Body of pancreas (tissue), 4 donors: Measurements from ENCODE around the gene TRAPPC6A. TPM values are rescaled to one million over a fixed set of nuclear protein-coding genes. Genes with fewer than 3 reads are reported as not detected.

Experiments used
- ATAC-seq: fragments of 150-250 bp; one replicate; pipeline ENCODE4 v1.9.1; 2016
- DNase-seq, 4 donors: peaks; one replicate each; pipeline ENCODE4 v3.0.0-alpha.2; 2019
- H3K27ac ChIP-seq, 4 donors: fragments of 200-600 bp; sonication (generic); 1 replicate in 3 of 4; 2 replicates in 1 of 4; pipeline versions ENCODE4 v1.5.1 to v1.6.1; 2016 to 2019; ENCODE audit warnings: mild to moderate bottlenecking in 1 of 4, mixed read lengths in 1 of 4, moderate library complexity in 1 of 4
- H3K27me3 ChIP-seq, 2 donors: fragments of 200-600 bp; sonication (generic); one replicate each; pipeline ENCODE4 v1.6.0; 2016; ENCODE audit warnings: mild to moderate bottlenecking in 1 of 2
- H3K36me3 ChIP-seq, 2 donors: fragments of 200-600 bp; sonication (generic); replicated peaks in 1 of 2; 2 replicates each; pipeline ENCODE4 v1.5.1; 2016; ENCODE audit warnings: low read depth in 2 of 2; ENCODE audit not compliant: insufficient read depth in 1 of 2
- H3K4me1 ChIP-seq: fragments of 200-600 bp; sonication (generic); one replicate; pipeline ENCODE4 v1.6.0; 2016
- H3K4me3 ChIP-seq, 2 donors: fragments of 200-600 bp; sonication (generic); 1 replicate in 1 of 2; 2 replicates in 1 of 2; pipeline ENCODE4 v1.5.1; 2016 to 2019
- H3K9me3 ChIP-seq, 3 donors: fragments of 200-600 bp; sonication (generic); 1 replicate in 2 of 3; 2 replicates in 1 of 3; pipeline ENCODE4 v1.5.1; 2016
- POLR2A ChIP-seq, 3 donors: fragments of 450-650 bp; IDR thresholded peaks; one replicate each; pipeline ENCODE4 v1.6.1; 2016; ENCODE audit warnings: antibody characterized with exemption in 3 of 3, mild to moderate bottlenecking in 2 of 3
- WGBS, 2 donors: methylation state at CpG; one replicate each; pipeline ENCODE4 v1.1.5; 2017; 5-methylcytosine and 5-hydroxymethylcytosine counted together
- intact Hi-C: fragments of 100-400 bp; cut with DNase I; formaldehyde crosslinking; loops from one replicate; pipeline ENCODE4 v1.15.1; 2023
- total RNA-seq, 2 donors: library from RNA; depleted of rRNA; stranded (reverse); fragments of >200 nt; gene quantifications; one replicate each; pipeline ENCODE4 v1.1.0, GENCODE V29; 2016
- TF ChIP-seq, protein P1 (sequence below), 7 experiments: fragments of 450-650 bp in 4 of 7; fragments of 200-600 bp in 3 of 7; sonication (generic) in 3 of 7; IDR thresholded peaks; one replicate each; pipeline ENCODE4 v1.5.1; 2016 to 2019; ENCODE audit warnings: antibody characterized with exemption in 7 of 7

TRAPPC6A gene
- total RNA-seq, 2 donors from 2014 or later: 8.3 TPM; not detected in 1

DNA sequence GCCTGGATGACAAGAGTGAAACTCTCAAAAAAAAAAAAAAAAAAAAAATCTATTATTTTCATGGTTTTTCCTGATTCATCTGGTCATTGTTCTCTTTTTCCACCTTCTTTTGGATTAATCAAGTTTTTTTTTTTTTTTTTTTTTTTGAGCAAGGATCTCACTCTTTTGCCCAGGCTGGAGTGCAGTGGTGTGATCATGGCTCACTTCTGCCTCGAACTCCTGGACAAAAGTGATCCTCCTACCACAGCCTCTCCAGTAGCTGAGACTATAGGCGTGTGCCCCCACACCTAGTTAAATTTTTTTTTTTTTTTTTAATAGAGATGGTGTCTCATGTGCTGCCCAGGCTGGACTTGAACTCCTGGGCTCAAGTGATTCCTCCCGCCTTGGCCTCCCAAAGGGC is 28.3 kb upstream of the TRAPPC6A start:
- Histone ChIP-seq H3K9me3 (no peaks in the 10 kb centered on the region), H3K27ac (no peak overlapping the region), H3K4me1 (peaks cover 7% of the 10 kb centered on the region), H3K27me3 (no peaks in the 10 kb centered on the region), H3K36me3 (no peaks in the 10 kb centered on the region), H3K4me3 (no peak overlapping the region)
- TF ChIP-seq POLR2A (IDR thresholded peaks at IDR 0.05): no peak
- TF ChIP-seq, protein P1, sequence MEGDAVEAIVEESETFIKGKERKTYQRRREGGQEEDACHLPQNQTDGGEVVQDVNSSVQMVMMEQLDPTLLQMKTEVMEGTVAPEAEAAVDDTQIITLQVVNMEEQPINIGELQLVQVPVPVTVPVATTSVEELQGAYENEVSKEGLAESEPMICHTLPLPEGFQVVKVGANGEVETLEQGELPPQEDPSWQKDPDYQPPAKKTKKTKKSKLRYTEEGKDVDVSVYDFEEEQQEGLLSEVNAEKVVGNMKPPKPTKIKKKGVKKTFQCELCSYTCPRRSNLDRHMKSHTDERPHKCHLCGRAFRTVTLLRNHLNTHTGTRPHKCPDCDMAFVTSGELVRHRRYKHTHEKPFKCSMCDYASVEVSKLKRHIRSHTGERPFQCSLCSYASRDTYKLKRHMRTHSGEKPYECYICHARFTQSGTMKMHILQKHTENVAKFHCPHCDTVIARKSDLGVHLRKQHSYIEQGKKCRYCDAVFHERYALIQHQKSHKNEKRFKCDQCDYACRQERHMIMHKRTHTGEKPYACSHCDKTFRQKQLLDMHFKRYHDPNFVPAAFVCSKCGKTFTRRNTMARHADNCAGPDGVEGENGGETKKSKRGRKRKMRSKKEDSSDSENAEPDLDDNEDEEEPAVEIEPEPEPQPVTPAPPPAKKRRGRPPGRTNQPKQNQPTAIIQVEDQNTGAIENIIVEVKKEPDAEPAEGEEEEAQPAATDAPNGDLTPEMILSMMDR (IDR thresholded peaks at IDR 0.05): no peak
- ATAC-seq (no peak), DNase-seq (no peak)
- intact Hi-C loops: no loop called here
- 90 to 97% methylated on average over 3 of the region's 3 CpGs for WGBS, 2 donors

DNA sequence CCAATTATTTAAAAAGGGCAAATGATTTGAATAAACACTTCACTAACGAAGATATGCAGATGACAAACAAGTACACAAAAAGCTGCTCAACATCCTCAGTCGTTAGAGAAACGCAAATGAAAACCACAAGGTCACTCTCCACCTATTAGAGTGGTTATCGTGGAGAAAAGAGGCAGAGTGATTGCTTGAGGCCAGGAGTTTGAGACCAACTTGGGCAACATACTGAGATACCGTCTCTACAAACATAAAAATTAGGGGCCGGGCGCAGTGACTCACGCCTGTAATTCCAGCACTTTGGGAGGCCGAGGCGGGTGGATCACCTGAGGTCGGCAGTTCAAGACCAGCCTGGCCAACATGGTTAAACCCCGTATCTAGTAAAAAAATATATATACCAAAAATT is 27.8 kb upstream of the TRAPPC6A start:
- Histone ChIP-seq H3K4me3 (no peak overlapping the region), H3K27me3 (no peaks in the 10 kb centered on the region), H3K27ac (no peak overlapping the region), H3K36me3 (no peaks in the 10 kb centered on the region), H3K4me1 (peaks cover 2% of the 10 kb centered on the region), H3K9me3 (no peaks in the 10 kb centered on the region)
- ATAC-seq (no peak), DNase-seq (no peak)
- 82 to 86% methylated on average over 12 of the region's 12 CpGs for WGBS, 2 donors
- TF ChIP-seq, protein P1 (IDR thresholded peaks at IDR 0.05): no peak
- no peak for TF ChIP-seq POLR2A (IDR thresholded peaks at IDR 0.05)
- intact Hi-C loops: no loop called here

DNA sequence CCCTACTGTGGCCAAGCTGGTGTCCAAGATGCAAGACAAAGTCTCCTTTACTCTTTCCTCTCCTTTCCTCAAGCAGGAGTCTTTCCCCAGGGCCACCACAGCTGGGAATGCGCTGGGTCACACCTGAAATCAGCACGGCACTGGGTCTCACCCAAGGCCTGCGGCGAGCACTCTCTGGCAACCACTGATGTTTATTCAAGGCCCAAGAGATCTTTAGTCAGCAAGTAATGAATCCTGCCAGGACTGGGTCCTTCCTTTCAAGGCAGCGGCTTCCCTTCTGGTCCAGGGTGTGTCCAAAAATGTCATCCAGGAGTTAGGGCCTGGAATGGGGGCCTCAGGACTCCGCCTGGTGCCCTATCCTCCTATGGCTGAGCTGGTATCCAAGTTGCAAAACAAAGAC is 24.6 kb upstream of the TRAPPC6A start:
- 78 to 85% methylated on average over 6 of the region's 6 CpGs for WGBS, 2 donors

DNA sequence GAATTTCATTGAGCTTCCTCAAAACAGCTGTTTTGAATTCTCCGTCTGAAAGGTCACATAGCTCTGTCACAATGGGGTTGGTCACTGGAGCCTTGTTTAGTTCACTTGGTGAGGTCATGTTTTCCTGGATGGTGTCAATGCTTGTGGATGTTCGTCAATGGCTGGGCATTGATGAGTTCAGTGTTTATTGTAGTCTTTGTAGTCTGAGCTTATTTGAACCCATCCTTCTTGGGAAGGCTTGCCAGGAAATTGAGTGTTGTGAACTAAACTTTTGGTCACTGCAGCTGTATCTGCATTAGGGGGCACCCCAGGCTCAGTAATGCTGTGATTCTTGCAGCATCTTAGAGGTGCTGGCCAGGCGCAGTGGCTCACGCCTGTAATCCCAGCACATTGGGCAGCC is 22.5 kb upstream of the TRAPPC6A start:
- H3K36me3 ChIP-seq: no peaks in the 10 kb centered on the region
- H3K9me3 ChIP-seq: no peaks in the 10 kb centered on the region
- H3K4me3 ChIP-seq: no peak overlapping the region
- DNase-seq (peak in 3 of 4 donors; percentile 26 to 41 (median 31)), ATAC-seq (peak; percentile 56)
- intact Hi-C loops: no loop called here
- H3K27me3 ChIP-seq: no peaks in the 10 kb centered on the region
- H3K27ac ChIP-seq: no peak overlapping the region
- WGBS, 2 donors: 59 to 65% methylated on average over 4 of the region's 4 CpGs
- no peak for TF ChIP-seq POLR2A (IDR thresholded peaks at IDR 0.05)
- TF ChIP-seq, protein P1 (IDR thresholded peaks at IDR 0.05): peak in 4 of 7 experiments; percentile 44 to 52 (median 50)
- H3K4me1 ChIP-seq: no peaks in the 10 kb centered on the region

More for the DNA sequence above, 24.6 kb upstream of the TRAPPC6A start:
- Histone ChIP-seq H3K4me3 (no peak overlapping the region), H3K27me3 (no peaks in the 10 kb centered on the region), H3K36me3 (no peaks in the 10 kb centered on the region), H3K27ac (no peak overlapping the region), H3K9me3 (no peaks in the 10 kb centered on the region), H3K4me1 (no peaks in the 10 kb centered on the region)
- no peak for ATAC-seq
- DNase-seq: no peak
- intact Hi-C loops: no loop called here
- TF ChIP-seq POLR2A (IDR thresholded peaks at IDR 0.05): no peak
- TF ChIP-seq, protein P1 (IDR thresholded peaks at IDR 0.05): no peak

DNA sequence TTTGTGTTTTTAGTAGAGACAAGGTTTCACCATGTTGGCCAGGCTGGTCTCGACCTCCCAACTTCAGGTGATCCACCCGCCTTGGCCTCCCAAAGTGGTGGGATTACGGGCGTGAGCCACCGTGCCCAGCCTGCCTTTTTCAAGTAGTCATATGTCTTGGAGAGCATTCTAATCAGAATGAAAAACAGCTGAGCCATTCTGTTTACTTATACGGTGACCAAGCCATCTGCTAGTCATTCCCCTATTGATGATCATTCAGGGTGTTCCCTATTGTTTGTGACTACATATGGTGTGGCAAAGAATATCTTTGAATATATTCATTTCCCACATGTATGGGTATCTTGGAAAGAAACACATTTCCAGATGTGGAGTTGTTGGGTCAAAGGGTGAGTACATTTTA is 17.7 kb upstream of the TRAPPC6A start:
- Histone ChIP-seq H3K27ac (no peak overlapping the region), H3K9me3 (no peaks in the 10 kb centered on the region), H3K27me3 (no peaks in the 10 kb centered on the region), H3K4me1 (no peaks in the 10 kb centered on the region), H3K4me3 (no peak overlapping the region), H3K36me3 (no peaks in the 10 kb centered on the region)
- ATAC-seq (no peak), DNase-seq (no peak)
- no peak for TF ChIP-seq POLR2A (IDR thresholded peaks at IDR 0.05)
- TF ChIP-seq, protein P1 (IDR thresholded peaks at IDR 0.05): no peak
- intact Hi-C loops: no loop called here
- 82 to 93% methylated on average over 6 of the region's 6 CpGs for WGBS, 2 donors
